MM.1S (cell line): ENCODE results near the gene MAGI1.

ENCODE experiments used
- DNase-seq: peaks from one replicate; pipeline ENCODE4 v3.0.0-alpha.2; 2015
- H2AFZ ChIP-seq: fragments of 300-600 bp; sonication (generic); 2 replicates; pipeline ENCODE4 v1.6.0; 2016; ENCODE audit warnings: antibody characterized with exemption, low read length
- H3F3A ChIP-seq: fragments of 300-600 bp; sonication (generic); 2 replicates; pipeline ENCODE4 v1.6.1; 2016; ENCODE audit warnings: mild to moderate bottlenecking, antibody characterized with exemption, low read length, moderate library complexity, mixed read lengths; ENCODE audit not compliant: insufficient read depth
- H3K27ac ChIP-seq: fragments of 300-600 bp; sonication (generic); 2 replicates; pipeline ENCODE4 v1.5.1; 2016; ENCODE audit warnings: mild to moderate bottlenecking, low read length
- H3K27me3 ChIP-seq: fragments of 300-600 bp; sonication (generic); replicated peaks from 2 replicates; pipeline ENCODE4 v1.6.0; 2016; ENCODE audit warnings: low read length; ENCODE audit not compliant: insufficient read depth
- H3K36me3 ChIP-seq: fragments of 300-600 bp; sonication (generic); replicated peaks from 2 replicates; pipeline ENCODE4 v1.6.1; 2016; ENCODE audit warnings: mild to moderate bottlenecking, low read length, mixed read lengths; ENCODE audit not compliant: insufficient read depth
- H3K4me1 ChIP-seq: fragments of 300-600 bp; sonication (generic); 2 replicates; pipeline ENCODE4 v1.6.1; 2016; ENCODE audit warnings: low read length, mixed read lengths
- H3K4me2 ChIP-seq: fragments of 300-600 bp; sonication (generic); 2 replicates; pipeline ENCODE4 v1.6.0; 2016; ENCODE audit warnings: low read depth, low read length
- H3K4me3 ChIP-seq: fragments of 300-600 bp; sonication (generic); 2 replicates; pipeline ENCODE4 v1.5.1; 2016; ENCODE audit warnings: low read length, mixed read lengths
- H3K79me2 ChIP-seq: fragments of 300-600 bp; sonication (generic); 2 replicates; pipeline ENCODE4 v1.6.1; 2016; ENCODE audit warnings: mixed run types, low read length, mixed read lengths
- H3K9ac ChIP-seq: fragments of 300-600 bp; sonication (generic); 2 replicates; pipeline ENCODE4 v1.6.1; 2016; ENCODE audit warnings: low read length, mixed read lengths
- H3K9me2 ChIP-seq: fragments of 300-600 bp; sonication (generic); replicated peaks from 2 replicates; pipeline ENCODE4 v1.6.1; 2016; ENCODE audit warnings: mild to moderate bottlenecking, low read length, mixed read lengths; ENCODE audit not compliant: insufficient read depth
- H3K9me3 ChIP-seq: fragments of 300-600 bp; sonication (generic); replicated peaks from 2 replicates; pipeline ENCODE4 v1.6.1; 2016; ENCODE audit warnings: mild to moderate bottlenecking, low read length, mixed read lengths; ENCODE audit not compliant: insufficient read depth
- H4K20me1 ChIP-seq: fragments of 300-600 bp; sonication (generic); 2 replicates; pipeline ENCODE4 v1.6.1; 2016; ENCODE audit warnings: mild to moderate bottlenecking, low read length, moderate library complexity, mixed read lengths; ENCODE audit not compliant: insufficient read depth
- CTCF ChIP-seq: fragments of 300-600 bp; sonication (generic); IDR thresholded peaks from 2 replicates; pipeline ENCODE4 v1.5.1; 2016; ENCODE audit warnings: antibody characterized with exemption, low read length, mixed read lengths
- EZH2 ChIP-seq: fragments of 300-600 bp; sonication (generic); optimal IDR thresholded peaks from 2 replicates; pipeline ENCODE3; 2017; ENCODE audit warnings: low read depth, mild to moderate bottlenecking, antibody characterized with exemption, low read length, mixed read lengths
- EZH2phosphoT487 ChIP-seq: fragments of 300-600 bp; sonication (generic); IDR thresholded peaks from 2 replicates; pipeline ENCODE4 v1.6.1; 2018; ENCODE audit warnings: antibody characterized with exemption, low read length

Gene MAGI1

GRCh38 chr3:65857327-65857726 lies 181.4 kb downstream of the MAGI1 start:
- Histone ChIP-seq H3K9me2 (no peaks in the 10 kb centered on the region), H3K9ac (no peak overlapping the region), H3K27me3 (no peaks in the 10 kb centered on the region), H2AFZ (no peak overlapping the region), H3F3A (no peaks in the 10 kb centered on the region), H3K4me3 (no peak overlapping the region), H4K20me1 (no peaks in the 10 kb centered on the region), H3K27ac (no peak overlapping the region), H3K4me1 (0 out of 2 replicates have a peak, but pooled peaks cover 4% of the 10 kb centered on the region), H3K9me3 (no peaks in the 10 kb centered on the region), H3K79me2 (no peaks in the 10 kb centered on the region), H3K36me3 (no peaks in the 10 kb centered on the region), H3K4me2 (no peak overlapping the region)
- TF ChIP-seq CTCF: no peak
- no peak for TF ChIP-seq EZH2phosphoT487
- no peak for TF ChIP-seq EZH2
- no peak for DNase-seq

- Histone ChIP-seq H3K4me2 (no peak overlapping the region), H3K27me3 (no peaks in the 10 kb centered on the region), H3K9me2 (no peaks in the 10 kb centered on the region), H3K9me3 (no peaks in the 10 kb centered on the region), H3F3A (no peaks in the 10 kb centered on the region), H3K9ac (no peak overlapping the region), H3K4me1 (0 out of 2 replicates have a peak, but pooled peaks cover 4% of the 10 kb centered on the region), H3K4me3 (no peak overlapping the region), H3K27ac (no peak overlapping the region), H2AFZ (no peak overlapping the region), H3K36me3 (no peaks in the 10 kb centered on the region), H3K79me2 (no peaks in the 10 kb centered on the region), H4K20me1 (no peaks in the 10 kb centered on the region)
- TF ChIP-seq EZH2phosphoT487 (no peak), EZH2 (no peak)
- DNase-seq: no peak
Measured at GRCh38 chr3:65856907-65857306, 181.8 kb downstream of the MAGI1 start.

GRCh38 chr3:65855370-65856100 lies 183.2 kb downstream of the MAGI1 start:
- Histone ChIP-seq H3K4me3 (no peak overlapping the region), H3K9me3 (no peaks in the 10 kb centered on the region), H3K79me2 (no peaks in the 10 kb centered on the region), H3K27me3 (no peaks in the 10 kb centered on the region), H3K9me2 (no peaks in the 10 kb centered on the region), H3K9ac (no peak overlapping the region), H3K27ac (no peak overlapping the region), H2AFZ (no peak overlapping the region), H3K4me1 (0 out of 2 replicates have a peak, but pooled peaks cover 4% of the 10 kb centered on the region), H3K36me3 (no peaks in the 10 kb centered on the region), H3F3A (no peaks in the 10 kb centered on the region), H3K4me2 (no peak overlapping the region), H4K20me1 (no peaks in the 10 kb centered on the region)
- DNase-seq: no peak
- TF ChIP-seq CTCF (no peak), EZH2 (no peak), EZH2phosphoT487 (no peak)

- no peak for DNase-seq
- H3K4me1 ChIP-seq: 0 out of 2 replicates have a peak, but pooled peaks cover 4% of the 10 kb centered on the region
- no peak overlapping the region for H3K27ac ChIP-seq
- no peaks in the 10 kb centered on the region for H3K27me3 ChIP-seq
- H3K36me3 ChIP-seq: no peaks in the 10 kb centered on the region
- H3F3A ChIP-seq: no peaks in the 10 kb centered on the region
- no peaks in the 10 kb centered on the region for H3K9me2 ChIP-seq
- no peak overlapping the region for H2AFZ ChIP-seq
- H3K79me2 ChIP-seq: no peaks in the 10 kb centered on the region
- H3K9ac ChIP-seq: no peak overlapping the region
- no peak overlapping the region for H3K4me3 ChIP-seq
- H4K20me1 ChIP-seq: no peaks in the 10 kb centered on the region
- no peaks in the 10 kb centered on the region for H3K9me3 ChIP-seq
- TF ChIP-seq EZH2phosphoT487 (no peak), CTCF (no peak), EZH2 (no peak)
- no peak overlapping the region for H3K4me2 ChIP-seq
Measured at GRCh38 chr3:65854606-65855304, 184.0 kb downstream of the MAGI1 start.
